HepG2 (cell line): ENCODE results near the gene LENG1. TPM values are rescaled to one million over a fixed set of nuclear protein-coding genes. Genes with fewer than 3 reads are reported as not detected.

Source experiments
- ADNP ChIP-seq: sonication (generic); formaldehyde crosslinking; IDR thresholded peaks from 2 replicates; pipeline ENCODE4 v1.4.0; 2020; ENCODE audit warnings: missing genetic modification reagents
- ARHGAP35 ChIP-seq: sonication (generic); formaldehyde crosslinking; IDR thresholded peaks from 2 replicates; pipeline ENCODE4 v1.9.0; 2022; ENCODE audit warnings: mild to moderate bottlenecking, inconsistent platforms, moderate library complexity, missing genetic modification reagents, borderline replicate concordance
- ASH2L ChIP-seq: fragments of 300-600, 200-600 bp; sonication (generic); IDR thresholded peaks from 2 replicates; pipeline ENCODE4 v1.7.0; 2017; ENCODE audit warnings: low read depth, mild to moderate bottlenecking, moderate library complexity, mixed read lengths, low read length; ENCODE audit not compliant: insufficient read length
- CERS6 ChIP-seq: sonication (generic); formaldehyde crosslinking; IDR thresholded peaks from 2 replicates; pipeline ENCODE4 v1.5.0; 2020; ENCODE audit warnings: missing genetic modification reagents
- CHCHD3 ChIP-seq: sonication (generic); formaldehyde crosslinking; IDR thresholded peaks from 2 replicates; pipeline ENCODE4 v1.8.0; 2022; ENCODE audit warnings: mild to moderate bottlenecking, missing genetic modification reagents, moderate library complexity
- FOXK2 ChIP-seq: fragments of 450-650 bp; IDR thresholded peaks from 2 replicates; pipeline ENCODE4 v1.6.1; 2016
- HDAC2 ChIP-seq: sonication (generic); formaldehyde crosslinking; IDR thresholded peaks from 2 replicates; pipeline ENCODE4 v1.4.0; 2020; ENCODE audit warnings: missing genetic modification reagents
- MAFG ChIP-seq: sonication (generic); formaldehyde crosslinking; IDR thresholded peaks from 2 replicates; pipeline ENCODE4 v1.5.1; 2020; ENCODE audit warnings: mild to moderate bottlenecking, missing genetic modification reagents
- MEIS1 ChIP-seq: sonication (generic); formaldehyde crosslinking; IDR thresholded peaks from 2 replicates; pipeline ENCODE4 v1.9.0; 2021; ENCODE audit warnings: mild to moderate bottlenecking, missing genetic modification reagents, moderate library complexity, borderline replicate concordance
- NCOR1 ChIP-seq: fragments of 200-600 bp; sonication (generic); IDR thresholded peaks from 2 replicates; pipeline ENCODE4 v1.7.0; 2017; ENCODE audit warnings: antibody characterized with exemption, low read length, borderline replicate concordance
- RELA ChIP-seq: sonication (generic); formaldehyde crosslinking; IDR thresholded peaks from 2 replicates; pipeline ENCODE4 v1.4.0; 2020; ENCODE audit warnings: missing genetic modification reagents
- TARDBP ChIP-seq: sonication (generic); formaldehyde crosslinking; IDR thresholded peaks from 2 replicates; pipeline ENCODE4 v1.8.0; 2022; ENCODE audit warnings: mild to moderate bottlenecking, missing genetic modification reagents
- ZBTB1 ChIP-seq: sonication (generic); formaldehyde crosslinking; IDR thresholded peaks from 2 replicates; pipeline ENCODE4 v1.4.0; 2020; ENCODE audit warnings: missing genetic modification reagents, borderline replicate concordance
- ZBTB3 ChIP-seq: sonication (generic); formaldehyde crosslinking; IDR thresholded peaks from 2 replicates; pipeline ENCODE4 v1.4.0; 2020; ENCODE audit warnings: low read depth, mild to moderate bottlenecking, moderate library complexity, missing genetic modification reagents, borderline replicate concordance
- ZBTB43 ChIP-seq: sonication (generic); formaldehyde crosslinking; conservative IDR thresholded peaks from 2 replicates; pipeline ENCODE4 v1.4.0; 2020; ENCODE audit warnings: missing genetic modification reagents
- ZFP41 ChIP-seq: sonication (generic); formaldehyde crosslinking; IDR thresholded peaks from 2 replicates; pipeline ENCODE4 v1.4.0; 2020; ENCODE audit warnings: mild to moderate bottlenecking, missing genetic modification reagents, borderline replicate concordance
- ZIK1 ChIP-seq: sonication (generic); formaldehyde crosslinking; IDR thresholded peaks from 2 replicates; pipeline ENCODE4 v1.5.0; 2020; ENCODE audit warnings: mild to moderate bottlenecking, low read depth, missing genetic modification reagents, borderline replicate concordance
- ZKSCAN8 ChIP-seq: IDR thresholded peaks from 2 replicates; pipeline ENCODE4 v1.6.1; 2016; ENCODE audit warnings: borderline replicate concordance, missing genetic modification reagents, missing compliant biosample characterization
- ZNF17 ChIP-seq: sonication (generic); formaldehyde crosslinking; IDR thresholded peaks from 2 replicates; pipeline ENCODE4 v1.5.0; 2020; ENCODE audit warnings: mild to moderate bottlenecking, missing genetic modification reagents
- ZNF335 ChIP-seq: sonication (generic); formaldehyde crosslinking; IDR thresholded peaks from 2 replicates; pipeline ENCODE4 v1.4.0; 2020; ENCODE audit warnings: missing genetic modification reagents
- ZNF616 ChIP-seq: sonication (generic); formaldehyde crosslinking; IDR thresholded peaks from 2 replicates; pipeline ENCODE4 v1.5.0; 2020; ENCODE audit warnings: low read depth, mild to moderate bottlenecking, missing genetic modification reagents
- ZNF7 ChIP-seq: IDR thresholded peaks from 2 replicates; pipeline ENCODE4 v1.6.1; 2016; ENCODE audit warnings: missing biosample characterization, missing genetic modification reagents
- ZNF75D ChIP-seq: sonication (generic); formaldehyde crosslinking; IDR thresholded peaks from 2 replicates; pipeline ENCODE4 v1.8.1; 2023; ENCODE audit warnings: missing genetic modification reagents, mild to moderate bottlenecking, borderline replicate concordance
- ZNF773 ChIP-seq: sonication (generic); formaldehyde crosslinking; IDR thresholded peaks from 2 replicates; pipeline ENCODE4 v1.4.0; 2020; ENCODE audit warnings: missing genetic modification reagents, borderline replicate concordance
- polyA plus RNA-seq, 8 experiments: library from polyadenylated mRNA; depleted of rRNA in 3 of 8; stranded (reverse) in 7 of 8; unstranded in 1 of 8; fragments of >200 nt; fragmentation: Illumina TruSeq in 4 of 8; extraction: Trizol in 4 of 8; gene quantifications; 2 replicates each; pipeline versions ENCODE4 v1.2.1 to v1.2.3, GENCODE V29; 2011 to 2016; ENCODE audit warnings: low read depth in 4 of 8, missing spikeins in 1 of 8, mixed read lengths in 1 of 8; ENCODE audit not compliant: insufficient read depth in 1 of 8
- total RNA-seq, 5 experiments: library from RNA; depleted of rRNA; stranded (reverse); fragments of >200 nt; fragmentation: Illumina TruSeq; extraction: Trizol; gene quantifications; 2 replicates each; pipeline ENCODE4 v1.2.3, GENCODE V29; 2016; ENCODE audit warnings: low read depth in 1 of 5
- TF ChIP-seq, protein P1 (sequence below): sonication (generic); formaldehyde crosslinking; IDR thresholded peaks from 2 replicates; pipeline ENCODE4 v1.4.0; 2020; ENCODE audit warnings: missing genetic modification reagents, borderline replicate concordance
- TF ChIP-seq, protein P2 (sequence below): sonication (generic); formaldehyde crosslinking; IDR thresholded peaks from 2 replicates; pipeline ENCODE4 v1.4.0; 2020; ENCODE audit warnings: mild to moderate bottlenecking, missing genetic modification reagents

LENG1 gene
- total and polyA plus RNA-seq, 2 of the 13 experiments (the other 11 are each of a cell fraction or from before 2014, with no cell fraction given), result 1.8 to 3.8 TPM

DNA sequence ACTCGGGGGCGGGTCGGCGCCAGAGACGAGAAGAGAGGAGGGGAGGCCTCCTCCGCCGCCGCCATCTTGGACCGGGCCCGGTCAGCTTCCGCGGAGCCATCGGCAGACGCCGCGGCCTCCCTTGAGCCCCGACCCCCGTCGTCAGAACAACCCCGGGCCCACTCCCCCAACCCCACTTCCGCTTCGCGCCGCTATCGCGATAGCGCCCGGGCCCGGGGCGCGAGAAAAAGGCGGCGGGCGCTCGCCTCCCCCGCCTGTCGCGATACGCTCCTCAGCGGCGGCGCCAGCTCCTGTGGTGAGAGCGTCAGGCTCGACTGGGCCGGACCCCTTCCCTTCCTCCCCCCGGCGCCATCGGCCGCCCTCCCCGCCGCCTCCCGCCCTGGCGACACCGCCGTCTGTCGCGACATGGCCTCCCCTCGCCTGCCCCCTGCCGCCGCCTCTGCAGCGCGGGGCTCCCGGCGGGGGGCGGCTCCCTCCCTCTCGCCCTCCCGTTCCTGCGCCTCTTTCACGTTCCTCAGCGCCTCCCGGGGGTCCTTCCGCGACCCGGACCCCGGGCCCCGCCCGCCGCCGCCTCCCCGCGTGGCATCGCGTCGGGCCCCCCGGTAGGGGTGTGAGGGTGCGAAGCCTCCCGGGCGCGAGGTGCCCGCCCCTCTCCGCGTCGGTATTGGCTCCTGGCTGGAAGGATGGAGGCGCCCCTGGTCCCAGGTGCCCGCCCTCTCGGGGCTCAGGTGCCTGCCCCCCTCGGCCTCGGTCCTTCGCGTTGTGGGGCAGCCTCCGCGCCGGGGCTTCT lies 21.6 kb downstream of the LENG1 start, which contains the start of gene CNOT3 (continued):
- TF ChIP-seq CERS6 (CRISPR knock-in tag), result no peak
- no peak for TF ChIP-seq CHCHD3 (CRISPR knock-in tag)
- no peak for TF ChIP-seq NCOR1
- TF ChIP-seq, protein P1, sequence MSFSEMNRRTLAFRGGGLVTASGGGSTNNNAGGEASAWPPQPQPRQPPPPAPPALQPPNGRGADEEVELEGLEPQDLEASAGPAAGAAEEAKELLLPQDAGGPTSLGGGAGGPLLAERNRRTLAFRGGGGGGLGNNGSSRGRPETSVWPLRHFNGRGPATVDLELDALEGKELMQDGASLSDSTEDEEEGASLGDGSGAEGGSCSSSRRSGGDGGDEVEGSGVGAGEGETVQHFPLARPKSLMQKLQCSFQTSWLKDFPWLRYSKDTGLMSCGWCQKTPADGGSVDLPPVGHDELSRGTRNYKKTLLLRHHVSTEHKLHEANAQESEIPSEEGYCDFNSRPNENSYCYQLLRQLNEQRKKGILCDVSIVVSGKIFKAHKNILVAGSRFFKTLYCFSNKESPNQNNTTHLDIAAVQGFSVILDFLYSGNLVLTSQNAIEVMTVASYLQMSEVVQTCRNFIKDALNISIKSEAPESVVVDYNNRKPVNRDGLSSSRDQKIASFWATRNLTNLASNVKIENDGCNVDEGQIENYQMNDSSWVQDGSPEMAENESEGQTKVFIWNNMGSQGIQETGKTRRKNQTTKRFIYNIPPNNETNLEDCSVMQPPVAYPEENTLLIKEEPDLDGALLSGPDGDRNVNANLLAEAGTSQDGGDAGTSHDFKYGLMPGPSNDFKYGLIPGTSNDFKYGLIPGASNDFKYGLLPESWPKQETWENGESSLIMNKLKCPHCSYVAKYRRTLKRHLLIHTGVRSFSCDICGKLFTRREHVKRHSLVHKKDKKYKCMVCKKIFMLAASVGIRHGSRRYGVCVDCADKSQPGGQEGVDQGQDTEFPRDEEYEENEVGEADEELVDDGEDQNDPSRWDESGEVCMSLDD (CRISPR knock-in tag), result no peak
- no peak for TF ChIP-seq ZNF335 (CRISPR knock-in tag)
- no peak for TF ChIP-seq ZNF773 (CRISPR knock-in tag)
- TF ChIP-seq ZKSCAN8, result no peak
- no peak for TF ChIP-seq ZNF17 (CRISPR knock-in tag)
- TF ChIP-seq ZNF75D (CRISPR knock-in tag), result no peak
- no peak for TF ChIP-seq ZBTB3 (CRISPR knock-in tag)
- TF ChIP-seq MAFG, result no peak
- TF ChIP-seq MEIS1 (CRISPR knock-in tag), result no peak
- TF ChIP-seq HDAC2, result no peak
- TF ChIP-seq ZNF616 (CRISPR knock-in tag), result no peak
- no peak for TF ChIP-seq ZBTB1 (CRISPR knock-in tag)
- TF ChIP-seq, protein P2, sequence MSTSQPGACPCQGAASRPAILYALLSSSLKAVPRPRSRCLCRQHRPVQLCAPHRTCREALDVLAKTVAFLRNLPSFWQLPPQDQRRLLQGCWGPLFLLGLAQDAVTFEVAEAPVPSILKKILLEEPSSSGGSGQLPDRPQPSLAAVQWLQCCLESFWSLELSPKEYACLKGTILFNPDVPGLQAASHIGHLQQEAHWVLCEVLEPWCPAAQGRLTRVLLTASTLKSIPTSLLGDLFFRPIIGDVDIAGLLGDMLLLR (CRISPR knock-in tag), result no peak
- peak; percentile 69; the same call in 1 of the 2 replicates for TF ChIP-seq ARHGAP35 (CRISPR knock-in tag)
- no peak for TF ChIP-seq ADNP (CRISPR knock-in tag)
- TF ChIP-seq ZNF7 (CRISPR knock-in tag), result no peak
- no peak for TF ChIP-seq RELA
- peak; percentile 30; the same call in 1 of the 2 replicates for TF ChIP-seq ZBTB43 (CRISPR knock-in tag)
- TF ChIP-seq ZIK1 (CRISPR knock-in tag), result no peak
- no peak for TF ChIP-seq FOXK2
- peak; percentile 54 for TF ChIP-seq ASH2L
- no peak for TF ChIP-seq ZFP41 (CRISPR knock-in tag)
- TF ChIP-seq TARDBP (CRISPR knock-in tag), result no peak; the same call in 1 of the 2 replicates
